GM23338 (cell line): ENCODE data around the gene OR5B3. TPM values are rescaled to one million over a fixed set of nuclear protein-coding genes. Genes with fewer than 3 reads are reported as not detected.

ENCODE experiments used
- ATAC-seq: fragments of 200-7000 bp; cut with Tn5 transposase; 3 replicates; pipeline ENCODE4 v1.9.1; 2020
- DNase-seq: peaks from one replicate; pipeline ENCODE4 v3.0.0-alpha.2; 2015; ENCODE audit warnings: low spot score
- H2AFZ ChIP-seq: fragments of 200-600 bp; sonication (generic); 2 replicates; pipeline ENCODE4 v1.8.0; 2016; ENCODE audit warnings: antibody characterized with exemption, mild to moderate bottlenecking, moderate library complexity
- H3F3A ChIP-seq: fragments of 200-600 bp; sonication (generic); replicated peaks from 2 replicates; pipeline ENCODE4 v1.8.0; 2017; ENCODE audit warnings: antibody characterized with exemption, mixed run types, low read depth
- H3K27ac ChIP-seq: fragments of 200-600 bp; sonication (generic); 2 replicates; pipeline ENCODE4 v1.6.1; 2016; ENCODE audit warnings: low read depth
- H3K27me3 ChIP-seq: fragments of 200-600 bp; sonication (generic); 2 replicates; pipeline ENCODE4 v1.8.0; 2016; ENCODE audit warnings: mild to moderate bottlenecking, mixed run types, moderate library complexity; ENCODE audit not compliant: insufficient read depth
- H3K36me3 ChIP-seq: fragments of 200-600 bp; sonication (generic); 2 replicates; pipeline ENCODE4 v1.8.0; 2016; ENCODE audit warnings: mild to moderate bottlenecking; ENCODE audit not compliant: insufficient read depth
- H3K4me1 ChIP-seq: fragments of 200-600 bp; sonication (generic); 2 replicates; pipeline ENCODE4 v1.8.0; 2016; ENCODE audit warnings: mild to moderate bottlenecking, moderate library complexity; ENCODE audit not compliant: insufficient read depth
- H3K4me2 ChIP-seq: fragments of 200-600 bp; sonication (generic); 2 replicates; pipeline ENCODE4 v1.7.1; 2017; ENCODE audit warnings: mixed run types
- H3K4me3 ChIP-seq: fragments of 200-600 bp; sonication (generic); 2 replicates; pipeline ENCODE4 v1.6.1; 2016; ENCODE audit warnings: mixed run types
- H3K79me2 ChIP-seq: fragments of 200-600 bp; sonication (generic); replicated peaks from 2 replicates; pipeline ENCODE4 v1.8.0; 2017; ENCODE audit warnings: mild to moderate bottlenecking; ENCODE audit not compliant: insufficient read depth
- H3K9me2 ChIP-seq: fragments of 200-600 bp; sonication (generic); 2 replicates; pipeline ENCODE4 v1.8.0; 2017; ENCODE audit not compliant: insufficient read depth
- H4K20me1 ChIP-seq: fragments of 200-600 bp; sonication (generic); replicated peaks from 2 replicates; pipeline ENCODE4 v1.8.0; 2017; ENCODE audit warnings: mild to moderate bottlenecking; ENCODE audit not compliant: insufficient read depth
- H3K27ac Mint-ChIP-seq: 2 replicates; pipeline ENCODE4 v1.8.0; 2020; ENCODE audit warnings: inconsistent platforms, mild to moderate bottlenecking, moderate library complexity, mixed read lengths
- H3K27me3 Mint-ChIP-seq: 3 replicates; pipeline ENCODE4 v1.8.0; 2022; ENCODE audit warnings: low read depth, mild to moderate bottlenecking, moderate library complexity, mixed read lengths, inconsistent platforms; ENCODE audit not compliant: insufficient read depth, poor library complexity
- H3K36me3 Mint-ChIP-seq: 3 replicates; pipeline ENCODE4 v1.8.0; 2021; ENCODE audit warnings: low read depth, mild to moderate bottlenecking, inconsistent platforms, moderate library complexity, mixed read lengths
- H3K4me1 Mint-ChIP-seq: 3 replicates; pipeline ENCODE4 v1.8.0; 2020; ENCODE audit warnings: mild to moderate bottlenecking, inconsistent platforms, mixed read lengths
- H3K4me3 Mint-ChIP-seq: 3 replicates; pipeline ENCODE4 v1.8.0; 2021; ENCODE audit warnings: moderate library complexity, mild to moderate bottlenecking, inconsistent platforms, mixed read lengths
- H3K9me3 Mint-ChIP-seq: 3 replicates; pipeline ENCODE4 v1.8.0; 2020; ENCODE audit warnings: moderate library complexity, mild to moderate bottlenecking, inconsistent platforms, mixed read lengths
- CREB1 ChIP-seq: fragments of 250-450 bp; sonication (Bioruptor Pico); IDR thresholded peaks from 2 replicates; pipeline ENCODE4 v1.5.0; 2020; ENCODE audit warnings: low read depth, mild to moderate bottlenecking, moderate library complexity
- EZH2 ChIP-seq: fragments of 200-600 bp; sonication (generic); IDR thresholded peaks from one replicate; pipeline ENCODE4 v1.8.0; 2017; ENCODE audit warnings: antibody characterized with exemption, mild to moderate bottlenecking, low read depth; ENCODE audit not compliant: unreplicated experiment
- EZH2phosphoT487 ChIP-seq: fragments of 200-600 bp; sonication (generic); IDR thresholded peaks from one replicate; pipeline ENCODE4 v1.8.1; 2018; ENCODE audit warnings: antibody characterized with exemption; ENCODE audit not compliant: unreplicated experiment
- JUNB ChIP-seq: IDR thresholded peaks from one replicate; pipeline ENCODE4 v1.6.1; 2016; ENCODE audit warnings: antibody characterized with exemption; ENCODE audit not compliant: unreplicated experiment
- NANOG ChIP-seq: IDR thresholded peaks from 2 replicates; pipeline ENCODE4 v1.6.1; 2016; ENCODE audit warnings: antibody characterized with exemption, borderline replicate concordance
- STAT1 ChIP-seq: IDR thresholded peaks from one replicate; pipeline ENCODE4 v1.6.1; 2016; ENCODE audit warnings: antibody characterized with exemption; ENCODE audit not compliant: unreplicated experiment
- ZNF114 ChIP-seq: fragments of 250-450 bp; sonication (Bioruptor Pico); IDR thresholded peaks from 2 replicates; pipeline ENCODE4 v1.5.0; 2020; ENCODE audit warnings: mild to moderate bottlenecking, moderate library complexity
- ZNF331 ChIP-seq: fragments of 250-450 bp; sonication (Bioruptor Pico); IDR thresholded peaks from 2 replicates; pipeline ENCODE4 v1.5.0; 2020; ENCODE audit warnings: low read depth, mild to moderate bottlenecking, moderate library complexity
- polyA plus RNA-seq: library from polyadenylated mRNA; unstranded; fragments of >200 nt; fragmentation: Nextera tagmentation; extraction: Ambion mirVana; gene quantifications from 2 replicates; pipeline ENCODE4 v1.2.1, GENCODE V29; 2016
- total RNA-seq: library from RNA; depleted of rRNA; stranded (reverse); fragments of >200 nt; shearing (Covaris generic); gene quantifications from 2 replicates; pipeline ENCODE4 v1.2.3, GENCODE V29; 2014
- TF ChIP-seq, protein P1 (sequence below): fragments of 250-450 bp; sonication (Bioruptor Pico); IDR thresholded peaks from 2 replicates; pipeline ENCODE4 v1.5.0; 2020; ENCODE audit warnings: mild to moderate bottlenecking, moderate library complexity
- TF ChIP-seq, protein P2 (sequence below): IDR thresholded peaks from one replicate; pipeline ENCODE4 v1.6.1; 2018; ENCODE audit warnings: antibody characterized with exemption; ENCODE audit not compliant: unreplicated experiment
- TF ChIP-seq, protein P3 (sequence below), 2 experiments: fragments of 200-600 bp in 1 of 2; sonication (generic) in 1 of 2; conservative IDR thresholded peaks; 2 replicates each; pipeline versions ENCODE4 v1.5.1 to v1.6.1; 2016 to 2017; ENCODE audit warnings: antibody characterized with exemption in 2 of 2, low read depth in 2 of 2, mild to moderate bottlenecking in 2 of 2, moderate library complexity in 1 of 2
- TF ChIP-seq, protein P4 (sequence below): IDR thresholded peaks from 2 replicates; pipeline ENCODE4 v1.6.1; 2016; ENCODE audit warnings: antibody characterized with exemption

Gene OR5B3
- total and polyA plus RNA-seq, 2 experiments from 2014 or later = not detected

DNA sequence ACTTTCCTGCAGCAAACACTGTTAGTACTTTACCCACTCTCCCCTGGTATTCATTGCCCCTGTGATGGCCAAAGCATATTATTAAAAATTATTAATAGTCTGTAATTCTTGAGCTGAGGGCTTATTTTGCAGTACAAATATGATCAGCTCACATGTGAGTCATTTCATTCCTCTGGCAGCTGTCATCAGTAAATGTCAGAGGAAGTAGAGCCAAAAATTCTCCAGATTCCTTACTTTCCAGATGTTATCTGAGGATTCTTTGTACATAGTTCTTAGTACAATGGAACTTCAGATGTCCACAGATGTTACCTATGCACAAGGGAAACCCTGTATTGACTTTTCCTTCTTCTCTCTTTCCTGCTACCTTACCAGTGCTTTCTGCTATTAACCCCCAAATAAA lies 12.5 kb downstream of the OR5B3 start (continued):
- TF ChIP-seq, protein P1, sequence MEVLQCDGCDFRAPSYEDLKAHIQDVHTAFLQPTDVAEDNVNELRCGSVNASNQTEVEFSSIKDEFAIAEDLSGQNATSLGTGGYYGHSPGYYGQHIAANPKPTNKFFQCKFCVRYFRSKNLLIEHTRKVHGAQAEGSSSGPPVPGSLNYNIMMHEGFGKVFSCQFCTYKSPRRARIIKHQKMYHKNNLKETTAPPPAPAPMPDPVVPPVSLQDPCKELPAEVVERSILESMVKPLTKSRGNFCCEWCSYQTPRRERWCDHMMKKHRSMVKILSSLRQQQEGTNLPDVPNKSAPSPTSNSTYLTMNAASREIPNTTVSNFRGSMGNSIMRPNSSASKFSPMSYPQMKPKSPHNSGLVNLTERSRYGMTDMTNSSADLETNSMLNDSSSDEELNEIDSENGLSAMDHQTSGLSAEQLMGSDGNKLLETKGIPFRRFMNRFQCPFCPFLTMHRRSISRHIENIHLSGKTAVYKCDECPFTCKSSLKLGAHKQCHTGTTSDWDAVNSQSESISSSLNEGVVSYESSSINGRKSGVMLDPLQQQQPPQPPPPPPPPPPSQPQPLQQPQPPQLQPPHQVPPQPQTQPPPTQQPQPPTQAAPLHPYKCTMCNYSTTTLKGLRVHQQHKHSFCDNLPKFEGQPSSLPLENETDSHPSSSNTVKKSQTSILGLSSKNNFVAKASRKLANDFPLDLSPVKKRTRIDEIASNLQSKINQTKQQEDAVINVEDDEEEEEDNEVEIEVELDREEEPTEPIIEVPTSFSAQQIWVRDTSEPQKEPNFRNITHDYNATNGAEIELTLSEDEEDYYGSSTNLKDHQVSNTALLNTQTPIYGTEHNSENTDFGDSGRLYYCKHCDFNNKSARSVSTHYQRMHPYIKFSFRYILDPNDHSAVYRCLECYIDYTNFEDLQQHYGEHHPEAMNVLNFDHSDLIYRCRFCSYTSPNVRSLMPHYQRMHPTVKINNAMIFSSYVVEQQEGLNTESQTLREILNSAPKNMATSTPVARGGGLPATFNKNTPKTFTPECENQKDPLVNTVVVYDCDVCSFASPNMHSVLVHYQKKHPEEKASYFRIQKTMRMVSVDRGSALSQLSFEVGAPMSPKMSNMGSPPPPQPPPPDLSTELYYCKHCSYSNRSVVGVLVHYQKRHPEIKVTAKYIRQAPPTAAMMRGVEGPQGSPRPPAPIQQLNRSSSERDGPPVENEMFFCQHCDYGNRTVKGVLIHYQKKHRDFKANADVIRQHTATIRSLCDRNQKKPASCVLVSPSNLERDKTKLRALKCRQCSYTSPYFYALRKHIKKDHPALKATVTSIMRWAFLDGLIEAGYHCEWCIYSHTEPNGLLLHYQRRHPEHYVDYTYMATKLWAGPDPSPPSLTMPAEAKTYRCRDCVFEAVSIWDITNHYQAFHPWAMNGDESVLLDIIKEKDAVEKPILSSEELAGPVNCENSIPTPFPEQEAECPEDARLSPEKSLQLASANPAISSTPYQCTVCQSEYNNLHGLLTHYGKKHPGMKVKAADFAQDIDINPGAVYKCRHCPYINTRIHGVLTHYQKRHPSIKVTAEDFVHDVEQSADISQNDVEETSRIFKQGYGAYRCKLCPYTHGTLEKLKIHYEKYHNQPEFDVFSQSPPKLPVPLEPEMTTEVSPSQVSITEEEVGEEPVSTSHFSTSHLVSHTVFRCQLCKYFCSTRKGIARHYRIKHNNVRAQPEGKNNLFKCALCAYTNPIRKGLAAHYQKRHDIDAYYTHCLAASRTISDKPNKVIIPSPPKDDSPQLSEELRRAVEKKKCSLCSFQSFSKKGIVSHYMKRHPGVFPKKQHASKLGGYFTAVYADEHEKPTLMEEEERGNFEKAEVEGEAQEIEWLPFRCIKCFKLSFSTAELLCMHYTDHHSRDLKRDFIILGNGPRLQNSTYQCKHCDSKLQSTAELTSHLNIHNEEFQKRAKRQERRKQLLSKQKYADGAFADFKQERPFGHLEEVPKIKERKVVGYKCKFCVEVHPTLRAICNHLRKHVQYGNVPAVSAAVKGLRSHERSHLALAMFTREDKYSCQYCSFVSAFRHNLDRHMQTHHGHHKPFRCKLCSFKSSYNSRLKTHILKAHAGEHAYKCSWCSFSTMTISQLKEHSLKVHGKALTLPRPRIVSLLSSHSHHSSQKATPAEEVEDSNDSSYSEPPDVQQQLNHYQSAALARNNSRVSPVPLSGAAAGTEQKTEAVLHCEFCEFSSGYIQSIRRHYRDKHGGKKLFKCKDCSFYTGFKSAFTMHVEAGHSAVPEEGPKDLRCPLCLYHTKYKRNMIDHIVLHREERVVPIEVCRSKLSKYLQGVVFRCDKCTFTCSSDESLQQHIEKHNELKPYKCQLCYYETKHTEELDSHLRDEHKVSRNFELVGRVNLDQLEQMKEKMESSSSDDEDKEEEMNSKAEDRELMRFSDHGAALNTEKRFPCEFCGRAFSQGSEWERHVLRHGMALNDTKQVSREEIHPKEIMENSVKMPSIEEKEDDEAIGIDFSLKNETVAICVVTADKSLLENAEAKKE (CRISPR knock-in tag) = no peak

DNA sequence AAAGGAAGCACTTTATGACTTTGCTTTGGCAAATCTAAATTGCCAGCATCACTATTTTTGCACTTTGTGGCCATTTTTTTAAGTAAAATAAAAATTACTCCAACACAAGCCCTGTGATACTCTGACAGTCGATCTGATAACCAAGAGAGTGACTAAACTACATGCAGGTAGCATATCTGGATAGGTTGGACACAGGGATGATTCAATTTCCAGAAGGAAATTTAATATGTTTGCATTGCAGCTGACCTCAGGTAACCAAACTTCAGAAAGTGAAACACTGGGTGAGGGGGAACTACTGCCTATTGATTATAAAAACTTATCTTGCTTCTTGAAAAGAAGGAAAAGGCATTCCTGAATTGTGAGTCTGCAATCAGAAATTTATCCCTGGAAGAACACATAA lies 13.9 kb downstream of the OR5B3 start:
- Mint-ChIP-seq H3K4me1 (no peaks in the 10 kb centered on the region), H3K27ac (no peak overlapping the region), H3K4me3 (no peak overlapping the region), H3K9me3 (peaks cover 16% of the 10 kb centered on the region), H3K27me3 (no peaks in the 10 kb centered on the region), H3K36me3 (peaks cover 2% of the 10 kb centered on the region; the same call in 1 of the 3 replicates)
- TF ChIP-seq, protein P2, sequence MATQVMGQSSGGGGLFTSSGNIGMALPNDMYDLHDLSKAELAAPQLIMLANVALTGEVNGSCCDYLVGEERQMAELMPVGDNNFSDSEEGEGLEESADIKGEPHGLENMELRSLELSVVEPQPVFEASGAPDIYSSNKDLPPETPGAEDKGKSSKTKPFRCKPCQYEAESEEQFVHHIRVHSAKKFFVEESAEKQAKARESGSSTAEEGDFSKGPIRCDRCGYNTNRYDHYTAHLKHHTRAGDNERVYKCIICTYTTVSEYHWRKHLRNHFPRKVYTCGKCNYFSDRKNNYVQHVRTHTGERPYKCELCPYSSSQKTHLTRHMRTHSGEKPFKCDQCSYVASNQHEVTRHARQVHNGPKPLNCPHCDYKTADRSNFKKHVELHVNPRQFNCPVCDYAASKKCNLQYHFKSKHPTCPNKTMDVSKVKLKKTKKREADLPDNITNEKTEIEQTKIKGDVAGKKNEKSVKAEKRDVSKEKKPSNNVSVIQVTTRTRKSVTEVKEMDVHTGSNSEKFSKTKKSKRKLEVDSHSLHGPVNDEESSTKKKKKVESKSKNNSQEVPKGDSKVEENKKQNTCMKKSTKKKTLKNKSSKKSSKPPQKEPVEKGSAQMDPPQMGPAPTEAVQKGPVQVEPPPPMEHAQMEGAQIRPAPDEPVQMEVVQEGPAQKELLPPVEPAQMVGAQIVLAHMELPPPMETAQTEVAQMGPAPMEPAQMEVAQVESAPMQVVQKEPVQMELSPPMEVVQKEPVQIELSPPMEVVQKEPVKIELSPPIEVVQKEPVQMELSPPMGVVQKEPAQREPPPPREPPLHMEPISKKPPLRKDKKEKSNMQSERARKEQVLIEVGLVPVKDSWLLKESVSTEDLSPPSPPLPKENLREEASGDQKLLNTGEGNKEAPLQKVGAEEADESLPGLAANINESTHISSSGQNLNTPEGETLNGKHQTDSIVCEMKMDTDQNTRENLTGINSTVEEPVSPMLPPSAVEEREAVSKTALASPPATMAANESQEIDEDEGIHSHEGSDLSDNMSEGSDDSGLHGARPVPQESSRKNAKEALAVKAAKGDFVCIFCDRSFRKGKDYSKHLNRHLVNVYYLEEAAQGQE = no peak
- TF ChIP-seq NANOG (no peak), ZNF331 (CRISPR knock-in tag) (no peak), CREB1 (no peak), STAT1 (no peak), JUNB (no peak), ZNF114 (CRISPR knock-in tag) (no peak), EZH2phosphoT487 (no peak), EZH2 (no peak)
- TF ChIP-seq, protein P3, sequence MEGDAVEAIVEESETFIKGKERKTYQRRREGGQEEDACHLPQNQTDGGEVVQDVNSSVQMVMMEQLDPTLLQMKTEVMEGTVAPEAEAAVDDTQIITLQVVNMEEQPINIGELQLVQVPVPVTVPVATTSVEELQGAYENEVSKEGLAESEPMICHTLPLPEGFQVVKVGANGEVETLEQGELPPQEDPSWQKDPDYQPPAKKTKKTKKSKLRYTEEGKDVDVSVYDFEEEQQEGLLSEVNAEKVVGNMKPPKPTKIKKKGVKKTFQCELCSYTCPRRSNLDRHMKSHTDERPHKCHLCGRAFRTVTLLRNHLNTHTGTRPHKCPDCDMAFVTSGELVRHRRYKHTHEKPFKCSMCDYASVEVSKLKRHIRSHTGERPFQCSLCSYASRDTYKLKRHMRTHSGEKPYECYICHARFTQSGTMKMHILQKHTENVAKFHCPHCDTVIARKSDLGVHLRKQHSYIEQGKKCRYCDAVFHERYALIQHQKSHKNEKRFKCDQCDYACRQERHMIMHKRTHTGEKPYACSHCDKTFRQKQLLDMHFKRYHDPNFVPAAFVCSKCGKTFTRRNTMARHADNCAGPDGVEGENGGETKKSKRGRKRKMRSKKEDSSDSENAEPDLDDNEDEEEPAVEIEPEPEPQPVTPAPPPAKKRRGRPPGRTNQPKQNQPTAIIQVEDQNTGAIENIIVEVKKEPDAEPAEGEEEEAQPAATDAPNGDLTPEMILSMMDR (conservative IDR thresholded peaks at IDR 0.05; ENCODE audit: low read depth in 2 of 2) = no peak
- TF ChIP-seq, protein P4, sequence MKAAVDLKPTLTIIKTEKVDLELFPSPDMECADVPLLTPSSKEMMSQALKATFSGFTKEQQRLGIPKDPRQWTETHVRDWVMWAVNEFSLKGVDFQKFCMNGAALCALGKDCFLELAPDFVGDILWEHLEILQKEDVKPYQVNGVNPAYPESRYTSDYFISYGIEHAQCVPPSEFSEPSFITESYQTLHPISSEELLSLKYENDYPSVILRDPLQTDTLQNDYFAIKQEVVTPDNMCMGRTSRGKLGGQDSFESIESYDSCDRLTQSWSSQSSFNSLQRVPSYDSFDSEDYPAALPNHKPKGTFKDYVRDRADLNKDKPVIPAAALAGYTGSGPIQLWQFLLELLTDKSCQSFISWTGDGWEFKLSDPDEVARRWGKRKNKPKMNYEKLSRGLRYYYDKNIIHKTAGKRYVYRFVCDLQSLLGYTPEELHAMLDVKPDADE = no peak
- ATAC-seq (no peak), DNase-seq (no peak)
- no peaks in the 10 kb centered on the region for H3K79me2 ChIP-seq
- no peaks in the 10 kb centered on the region for H3K36me3 ChIP-seq
- H2AFZ ChIP-seq = no peak overlapping the region
- no peak overlapping the region for H3K4me3 ChIP-seq
- no peaks in the 10 kb centered on the region for H4K20me1 ChIP-seq
- H3K9me2 ChIP-seq = peaks cover 6% of the 10 kb centered on the region; the same call in 1 of the 2 replicates
- H3F3A ChIP-seq = no peaks in the 10 kb centered on the region
- no peaks in the 10 kb centered on the region for H3K4me1 ChIP-seq
- H3K4me2 ChIP-seq = no peak overlapping the region
- no peak overlapping the region for H3K27ac ChIP-seq
- no peaks in the 10 kb centered on the region for H3K27me3 ChIP-seq
